Measurements from ENCODE around the gene TMEM185B.

- TF ChIP-seq CTCF (IDR thresholded peaks at IDR 0.05; ENCODE audit: low read length), result peak; percentile 11; the same call in 1 of the 2 replicates
- TF ChIP-seq EZH2phosphoT487 (IDR thresholded peaks at IDR 0.05; ENCODE audit: low read length), result no peak
- no peak for TF ChIP-seq EZH2 (optimal IDR thresholded peaks at IDR 0.05; ENCODE audit: low read depth, low read length)
Measured at GRCh38 chr2:120228503-120228902, 5.3 kb upstream of the TMEM185B start.
